Ectodermal cell (in vitro differentiated cells): Measurements from ENCODE around the gene GPRIN1.

ENCODE experiments used
- H3K27ac ChIP-seq: 2 replicates; pipeline ENCODE4 v1.7.0; 2013; ENCODE audit warnings: mild to moderate bottlenecking, low read depth, low read length; ENCODE audit not compliant: insufficient read depth, poor library complexity, severe bottlenecking
- H3K27me3 ChIP-seq: 2 replicates; pipeline ENCODE4 v1.7.0; 2013; ENCODE audit warnings: mild to moderate bottlenecking, low read length; ENCODE audit not compliant: insufficient read depth, control insufficient read depth, poor library complexity, severe bottlenecking
- H3K36me3 ChIP-seq: one replicate; pipeline ENCODE4 v1.7.0; 2013; ENCODE audit warnings: low read length; ENCODE audit not compliant: control insufficient read depth, insufficient read depth
- H3K4me1 ChIP-seq: one replicate; pipeline ENCODE4 v1.7.0; 2013; ENCODE audit warnings: low read length; ENCODE audit not compliant: control insufficient read depth, insufficient read depth
- H3K4me3 ChIP-seq: 2 replicates; pipeline ENCODE4 v1.7.0; 2013; ENCODE audit warnings: low read depth, low read length, control low read depth; ENCODE audit not compliant: insufficient read depth
- H3K9me3 ChIP-seq: 2 replicates; pipeline ENCODE4 v1.7.0; 2013; ENCODE audit warnings: mild to moderate bottlenecking, low read length, moderate library complexity; ENCODE audit not compliant: control insufficient read depth
- WGBS, 2 experiments: methylation state at CpG; one replicate each; pipeline ENCODE4 v1.1.7; 2013; ENCODE audit warnings: missing lambda C conversion rate in 2 of 2; 5-methylcytosine and 5-hydroxymethylcytosine counted together

GPRIN1 gene

DNA sequence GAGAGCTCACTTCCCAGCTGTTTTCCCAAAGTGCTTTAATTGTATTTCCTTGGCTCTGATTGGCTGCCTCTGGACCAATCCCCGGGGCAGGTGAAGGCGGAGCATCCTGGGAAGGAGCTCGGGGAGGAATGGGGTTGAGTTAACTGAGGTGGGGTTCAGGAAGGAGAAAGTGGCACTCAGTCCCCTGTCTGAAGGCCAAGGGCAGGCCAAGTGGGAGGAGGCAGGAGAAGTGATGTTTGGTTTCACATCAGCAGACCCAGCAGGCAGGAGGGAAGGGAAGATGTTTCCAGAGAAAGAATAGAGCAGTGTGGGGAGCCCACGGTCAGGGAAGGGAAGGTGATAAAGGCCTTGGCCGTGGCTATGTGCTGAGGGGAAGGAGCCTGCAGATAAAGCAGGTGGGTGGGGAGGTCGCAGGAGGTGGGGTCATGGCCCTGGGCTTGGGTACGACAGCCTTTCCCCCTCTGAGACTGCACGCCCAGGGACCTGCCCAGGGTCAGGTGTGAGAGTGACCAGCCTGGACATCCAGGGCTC lies 40.5 kb upstream of the GPRIN1 start:
- H3K4me1 ChIP-seq: peaks cover 15% of the 10 kb centered on the region
- H3K9me3 ChIP-seq: no peaks in the 10 kb centered on the region
- WGBS, 2 experiments: 79 to 82% methylated on average over 8 of the region's 8 CpGs
- no peaks in the 10 kb centered on the region for H3K36me3 ChIP-seq
- no peak overlapping the region for H3K27ac ChIP-seq
- no peak overlapping the region for H3K4me3 ChIP-seq
- peaks cover 3% of the 10 kb centered on the region for H3K27me3 ChIP-seq

DNA sequence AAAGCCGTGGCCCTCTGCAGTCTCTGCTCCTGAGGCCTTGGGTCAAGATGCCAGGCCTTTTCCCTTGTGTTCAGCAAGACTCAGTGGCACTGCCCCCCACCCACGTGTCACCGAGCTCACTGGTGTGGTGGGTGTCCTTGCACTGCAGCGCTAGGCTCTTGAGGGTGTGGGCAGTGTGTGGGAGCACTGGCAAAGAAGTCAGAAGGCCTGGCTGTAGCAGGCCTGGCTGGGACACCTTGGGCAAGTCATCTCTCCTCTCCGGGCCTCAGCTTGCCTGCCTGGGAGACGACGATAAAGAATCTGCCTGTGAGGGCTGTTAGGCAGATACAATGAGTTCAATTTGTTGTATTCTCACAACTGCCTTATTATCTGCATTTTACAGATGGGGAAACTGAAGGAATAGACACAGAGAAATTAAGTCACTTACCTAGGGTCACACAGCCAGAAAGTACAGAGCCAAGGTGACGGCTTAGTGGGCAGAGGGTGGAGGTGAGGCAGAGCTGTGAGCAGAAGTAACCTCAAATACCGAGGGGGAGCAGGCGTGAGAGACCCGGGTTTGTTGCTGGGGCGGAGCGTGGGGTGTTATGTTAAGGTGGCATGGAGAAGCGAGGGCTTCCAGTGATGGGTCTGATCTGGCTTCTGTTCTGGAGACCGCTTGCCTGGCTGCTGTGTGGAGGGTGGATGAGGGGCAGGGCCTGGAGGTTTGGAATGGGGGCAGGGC lies 38.7 kb upstream of the GPRIN1 start:
- no peaks in the 10 kb centered on the region for H3K9me3 ChIP-seq
- H3K27me3 ChIP-seq: peaks cover 3% of the 10 kb centered on the region
- no peak overlapping the region for H3K27ac ChIP-seq
- 88% methylated on average over 15 of the region's 15 CpGs for WGBS, 2 experiments
- no peaks in the 10 kb centered on the region for H3K36me3 ChIP-seq
- H3K4me3 ChIP-seq: peak overlapping the region; percentile 65
- peaks cover 25% of the 10 kb centered on the region for H3K4me1 ChIP-seq

DNA sequence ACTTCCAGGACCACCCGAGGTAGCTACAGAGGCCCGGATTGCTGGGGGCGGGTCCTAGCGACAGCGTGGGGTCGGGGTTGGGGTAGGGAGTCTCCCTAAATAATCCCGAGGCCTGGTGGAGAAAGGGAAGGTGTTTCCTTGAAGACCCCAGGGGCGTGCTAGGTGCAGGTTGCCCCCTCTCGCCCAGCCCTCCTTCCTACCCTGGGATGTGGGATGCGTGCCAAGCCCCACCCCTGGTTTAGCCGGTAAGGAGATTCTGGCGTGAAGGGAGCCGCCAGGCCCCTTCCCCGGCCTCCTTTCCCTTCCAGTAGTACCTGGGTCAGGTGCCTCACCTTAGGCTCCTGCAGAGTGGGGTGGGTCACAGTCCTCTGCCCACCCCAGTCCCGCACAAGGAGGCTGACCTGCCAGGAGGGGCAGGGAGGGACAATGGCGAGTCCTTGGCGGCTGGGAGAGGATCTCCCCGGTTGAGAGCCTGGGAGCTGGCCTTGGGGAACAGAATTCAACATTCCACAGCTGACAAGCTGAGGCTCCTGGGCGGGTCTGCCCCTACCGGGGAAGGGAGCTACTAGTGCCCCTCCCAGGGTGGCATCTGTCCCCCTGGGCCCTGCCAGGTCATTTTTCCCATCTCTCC lies 38.0 kb upstream of the GPRIN1 start:
- Histone ChIP-seq H3K4me3 (peak overlapping the region; percentile 65), H3K9me3 (no peaks in the 10 kb centered on the region), H3K36me3 (no peaks in the 10 kb centered on the region), H3K27me3 (peaks cover 3% of the 10 kb centered on the region), H3K4me1 (peaks cover 25% of the 10 kb centered on the region), H3K27ac (no peak overlapping the region)
- WGBS, 2 experiments: 12 to 13% methylated on average over 20 of the region's 20 CpGs

DNA sequence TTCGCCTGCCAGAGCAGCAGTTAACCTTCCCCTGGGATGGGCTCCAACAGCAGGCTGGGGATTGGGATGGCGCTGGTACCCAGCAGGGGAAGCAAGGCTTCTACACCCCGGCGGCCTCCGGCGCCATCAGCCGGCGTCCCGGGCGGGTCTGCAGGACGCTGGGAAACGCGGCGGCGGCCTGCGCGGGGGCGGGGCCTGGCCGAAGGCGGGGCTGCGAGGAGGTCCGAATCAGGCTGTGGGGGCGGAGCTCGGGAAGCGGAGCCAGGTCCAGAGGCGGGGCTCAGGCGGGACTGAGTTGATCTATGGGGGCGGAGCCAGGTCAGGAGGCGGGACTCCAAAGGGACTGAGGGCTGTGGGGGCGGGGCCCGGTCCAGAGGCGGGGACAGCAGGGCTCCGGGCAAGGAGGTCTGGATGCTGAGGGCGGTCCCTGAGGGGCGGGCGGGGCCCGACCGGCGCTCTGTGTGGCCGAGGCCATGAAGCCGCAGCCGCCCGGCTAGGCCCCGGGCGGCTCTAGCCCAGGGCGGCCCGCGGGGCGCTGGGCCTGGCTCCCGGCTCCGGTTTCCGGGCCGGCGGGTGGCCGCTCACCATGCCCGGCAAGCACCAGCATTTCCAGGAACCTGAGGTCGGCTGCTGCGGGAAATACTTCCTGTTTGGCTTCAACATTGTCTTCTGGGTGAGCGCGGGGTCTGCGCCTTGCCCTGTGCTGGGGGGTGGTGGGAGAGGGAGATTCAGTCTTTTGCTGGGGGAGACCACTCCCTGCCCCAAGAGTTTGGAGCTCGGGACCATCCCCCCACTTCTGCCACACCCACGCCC lies 37.3 kb upstream of the GPRIN1 start, which contains the start of gene TSPAN17:
TSPAN17 (plus strand) TSS at position 455 of the 813 bp plus-strand sequence; CDS start at position 587, 132 bp downstream.
- no peaks in the 10 kb centered on the region for H3K36me3 ChIP-seq
- H3K4me3 ChIP-seq: peak within 1 kb of the TSS; percentile 65
- H3K9me3 ChIP-seq: no peaks in the 10 kb centered on the region
- peaks cover 3% of the 10 kb centered on the region for H3K27me3 ChIP-seq
- 1% methylated on average over 63 of the region's 63 CpGs for WGBS, 2 experiments
- peak within 1 kb of the TSS; percentile 11 for H3K27ac ChIP-seq
- H3K4me1 ChIP-seq: peaks cover 25% of the 10 kb centered on the region

DNA sequence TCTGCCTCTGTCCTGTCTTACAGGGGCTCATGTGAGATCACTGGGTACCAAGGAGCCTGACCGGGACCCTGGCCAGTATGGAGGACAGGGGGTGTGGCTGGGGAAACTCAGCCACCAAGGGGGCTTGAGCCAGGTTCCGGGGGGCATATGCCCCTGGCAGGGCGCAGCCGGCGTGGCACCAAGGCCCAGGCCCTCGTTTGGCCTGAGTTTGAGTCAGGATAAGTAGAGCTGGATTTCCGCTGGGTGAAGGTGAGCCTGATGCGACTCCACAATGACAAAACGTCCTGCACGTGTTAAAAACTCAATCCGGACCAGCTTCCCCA lies 36.7 kb upstream of the GPRIN1 start:
- no peaks in the 10 kb centered on the region for H3K9me3 ChIP-seq
- H3K36me3 ChIP-seq: no peaks in the 10 kb centered on the region
- WGBS, 2 experiments: 64 to 66% methylated on average over 11 of the region's 11 CpGs
- peaks cover 25% of the 10 kb centered on the region for H3K4me1 ChIP-seq
- peak overlapping the region; percentile 25 for H3K4me3 ChIP-seq
- H3K27me3 ChIP-seq: peaks cover 3% of the 10 kb centered on the region
- H3K27ac ChIP-seq: peak overlapping the region; percentile 11

DNA sequence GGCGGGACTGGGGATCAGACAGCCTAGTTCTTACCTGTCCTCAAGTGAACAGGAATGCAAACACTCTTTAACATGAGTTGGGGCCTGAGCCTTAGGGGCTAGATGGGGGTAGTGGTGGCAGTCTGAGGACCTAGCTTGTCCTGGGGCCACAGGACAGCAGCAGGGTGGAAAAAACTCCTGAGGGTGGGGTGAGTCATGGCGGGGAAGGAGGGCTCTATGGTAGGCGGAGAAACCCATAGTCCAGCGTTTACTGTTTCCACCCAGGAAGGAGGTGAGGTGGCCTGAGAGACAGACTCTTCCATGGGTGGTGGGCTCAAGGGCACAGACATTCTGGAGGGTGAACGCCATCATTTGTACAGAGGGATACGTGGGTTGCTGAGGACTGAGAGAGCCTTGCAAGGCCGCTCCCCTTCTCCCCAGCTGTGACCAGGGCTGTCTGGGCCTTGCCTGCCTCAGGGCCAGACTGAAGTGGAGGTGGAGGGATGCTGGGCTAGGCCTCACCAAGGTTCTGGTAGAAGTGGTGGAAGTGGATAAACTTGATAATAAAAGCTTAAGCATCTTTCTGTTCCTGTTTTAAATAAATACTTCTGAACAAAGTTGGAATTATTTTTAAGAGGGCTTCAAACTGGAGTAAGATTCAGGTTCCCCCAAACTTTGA lies 36.2 kb upstream of the GPRIN1 start:
- Histone ChIP-seq H3K36me3 (no peaks in the 10 kb centered on the region), H3K4me3 (no peak overlapping the region), H3K4me1 (peaks cover 20% of the 10 kb centered on the region), H3K27ac (no peak overlapping the region), H3K27me3 (peaks cover 3% of the 10 kb centered on the region), H3K9me3 (no peaks in the 10 kb centered on the region)
- WGBS, 2 experiments: 95% methylated on average over 7 of the region's 7 CpGs

DNA sequence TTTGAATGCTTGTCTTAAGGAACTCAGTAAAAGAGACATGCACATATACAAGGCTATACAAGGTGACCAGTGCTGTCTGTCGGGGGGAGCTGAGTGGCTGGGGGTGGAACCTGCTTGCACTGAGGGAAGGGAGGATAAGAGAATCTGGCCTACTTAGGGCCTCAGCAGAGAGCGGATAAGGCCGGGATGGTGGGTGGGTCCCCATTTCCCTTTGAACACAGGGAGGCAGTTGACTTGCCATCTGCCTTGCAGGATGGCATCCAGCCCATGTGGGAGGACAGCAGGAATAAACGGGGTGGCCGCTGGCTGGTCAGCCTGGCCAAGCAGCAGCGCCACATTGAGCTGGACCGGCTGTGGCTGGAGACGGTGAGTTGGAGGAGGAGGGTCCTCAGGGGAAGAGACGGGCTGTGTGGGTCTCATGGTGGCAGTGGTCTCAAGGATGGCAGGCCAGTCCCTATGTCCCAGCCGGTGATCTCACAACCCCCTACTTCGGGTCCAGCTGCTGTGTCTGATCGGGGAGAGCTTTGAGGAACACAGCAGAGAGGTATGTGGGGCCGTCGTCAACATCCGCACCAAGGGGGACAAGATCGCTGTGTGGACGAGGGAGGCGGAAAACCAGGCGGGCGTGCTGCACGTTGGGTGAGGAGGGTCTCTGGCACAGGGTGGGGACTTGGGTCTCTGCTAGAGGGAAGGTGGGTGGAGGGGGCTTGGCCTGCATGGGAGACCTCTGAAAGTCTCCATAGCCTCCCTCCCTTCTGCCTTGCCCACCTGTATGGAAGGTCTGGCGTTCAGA lies 35.1 kb upstream of the GPRIN1 start:
- WGBS, 2 experiments: 93 to 94% methylated on average over 22 of the region's 22 CpGs
- Histone ChIP-seq H3K27ac (no peak overlapping the region), H3K4me1 (peaks cover 17% of the 10 kb centered on the region), H3K9me3 (no peaks in the 10 kb centered on the region), H3K27me3 (peaks cover 3% of the 10 kb centered on the region), H3K4me3 (no peak overlapping the region), H3K36me3 (no peaks in the 10 kb centered on the region)

DNA sequence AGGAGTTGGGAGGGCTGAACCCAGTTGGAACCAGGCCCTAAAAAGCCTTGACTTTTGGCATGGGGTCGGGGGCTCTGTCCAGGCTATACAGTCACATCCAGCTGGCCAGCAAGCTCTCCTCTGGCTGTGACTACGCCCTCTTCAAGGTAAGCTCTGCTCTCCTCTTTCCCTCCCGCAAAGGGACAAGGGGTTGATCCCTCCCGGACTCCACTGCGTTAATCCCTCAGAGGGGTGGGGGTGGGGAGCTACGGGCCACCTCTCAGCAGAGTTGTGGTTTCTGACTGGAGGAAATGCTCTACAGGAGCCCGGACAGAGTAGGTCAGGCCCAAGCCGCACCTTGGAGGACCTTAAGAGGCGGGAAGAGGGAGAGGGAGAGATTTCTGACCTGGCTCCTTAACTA lies 34.3 kb upstream of the GPRIN1 start:
- Histone ChIP-seq H3K36me3 (no peaks in the 10 kb centered on the region), H3K9me3 (no peaks in the 10 kb centered on the region), H3K4me3 (no peak overlapping the region), H3K27me3 (peaks cover 3% of the 10 kb centered on the region), H3K4me1 (peaks cover 17% of the 10 kb centered on the region), H3K27ac (no peak overlapping the region)
- 51 to 57% methylated on average over 9 of the region's 9 CpGs for WGBS, 2 experiments

DNA sequence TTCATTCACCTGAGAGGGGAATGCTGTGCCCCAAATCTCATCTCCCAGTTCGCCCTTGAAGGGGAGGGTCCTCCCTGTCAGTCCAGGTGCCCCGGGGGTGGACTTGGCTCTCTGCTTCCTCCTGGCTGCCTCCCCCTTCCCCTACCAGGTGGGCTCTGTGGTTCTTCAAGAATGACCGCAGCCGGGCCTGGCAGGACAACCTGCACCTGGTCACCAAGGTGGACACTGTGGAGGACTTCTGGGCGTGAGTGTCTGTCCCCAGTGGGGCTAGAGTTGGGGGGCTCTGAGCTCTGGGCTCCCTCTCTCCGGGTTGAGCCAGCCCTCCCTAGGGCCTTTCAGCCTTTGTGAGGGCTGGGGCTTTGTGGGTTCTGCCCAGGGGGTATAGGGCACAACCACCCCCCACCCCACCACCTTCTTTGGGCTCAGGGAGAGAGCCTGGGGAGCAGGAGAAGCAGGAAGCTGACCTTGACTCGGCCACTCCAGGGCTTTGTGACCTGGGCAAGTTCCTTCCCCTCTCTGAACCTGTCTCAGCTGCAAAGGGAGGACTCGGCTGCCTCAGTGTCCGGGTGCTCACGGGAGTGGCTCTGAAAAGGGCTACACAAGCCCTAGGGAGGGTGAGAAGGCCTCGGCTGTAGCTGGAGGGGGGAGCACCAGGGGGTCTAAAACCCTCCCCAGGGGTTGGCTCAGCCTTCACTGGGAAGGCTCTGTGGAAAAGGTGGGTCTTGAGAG lies 33.7 kb upstream of the GPRIN1 start:
- Histone ChIP-seq H3K27ac (no peak overlapping the region), H3K4me3 (no peak overlapping the region), H3K27me3 (peaks cover 3% of the 10 kb centered on the region), H3K9me3 (no peaks in the 10 kb centered on the region), H3K4me1 (peaks cover 17% of the 10 kb centered on the region), H3K36me3 (no peaks in the 10 kb centered on the region)
- 84 to 86% methylated on average over 11 of the region's 11 CpGs for WGBS, 2 experiments
